GM18505 (cell line): ENCODE measurements around the gene CCDC9B.

Experiments used
- ATAC-seq: cut with Tn5 transposase; IDR thresholded peaks from one replicate; pipeline ENCODE4 v1.9.1; 2021; ENCODE audit not compliant: unreplicated experiment
- POLR2A ChIP-seq: IDR thresholded peaks from 4 replicates; pipeline ENCODE4 v1.6.1; 2011; ENCODE audit warnings: borderline replicate concordance; ENCODE audit not compliant: insufficient read depth, insufficient read length; ENCODE audit errors: extremely low read depth

The CCDC9B gene

GRCh38 chr15:40286061-40286532 is 54.6 kb downstream of the CCDC9B start:
- no peak for TF ChIP-seq POLR2A
- no peak for ATAC-seq

- no peak for TF ChIP-seq POLR2A
- ATAC-seq: no peak
Observed at GRCh38 chr15:40285554-40286011, 55.2 kb downstream of the CCDC9B start.

DNA sequence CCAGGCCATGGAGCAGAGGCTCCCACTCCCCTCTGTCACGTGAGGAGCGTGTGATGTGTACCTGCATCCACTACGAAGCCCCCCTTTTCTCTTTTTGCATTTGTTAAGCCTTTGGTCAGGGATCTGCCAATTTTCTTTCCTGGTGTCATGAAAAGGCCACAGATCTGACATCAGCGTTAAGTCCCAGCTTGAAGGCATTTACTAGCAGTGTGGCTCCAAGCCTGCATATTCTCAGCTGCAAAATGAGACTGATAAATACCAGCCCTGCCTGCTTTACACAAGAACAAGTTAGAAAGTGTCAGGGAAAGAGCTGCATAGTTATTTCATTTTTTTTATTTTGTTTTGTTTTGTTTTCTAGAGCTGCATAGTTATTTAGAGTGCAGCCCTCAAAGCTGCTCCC is 55.6 kb downstream of the CCDC9B start:
- no peak for ATAC-seq
- TF ChIP-seq POLR2A: no peak

DNA sequence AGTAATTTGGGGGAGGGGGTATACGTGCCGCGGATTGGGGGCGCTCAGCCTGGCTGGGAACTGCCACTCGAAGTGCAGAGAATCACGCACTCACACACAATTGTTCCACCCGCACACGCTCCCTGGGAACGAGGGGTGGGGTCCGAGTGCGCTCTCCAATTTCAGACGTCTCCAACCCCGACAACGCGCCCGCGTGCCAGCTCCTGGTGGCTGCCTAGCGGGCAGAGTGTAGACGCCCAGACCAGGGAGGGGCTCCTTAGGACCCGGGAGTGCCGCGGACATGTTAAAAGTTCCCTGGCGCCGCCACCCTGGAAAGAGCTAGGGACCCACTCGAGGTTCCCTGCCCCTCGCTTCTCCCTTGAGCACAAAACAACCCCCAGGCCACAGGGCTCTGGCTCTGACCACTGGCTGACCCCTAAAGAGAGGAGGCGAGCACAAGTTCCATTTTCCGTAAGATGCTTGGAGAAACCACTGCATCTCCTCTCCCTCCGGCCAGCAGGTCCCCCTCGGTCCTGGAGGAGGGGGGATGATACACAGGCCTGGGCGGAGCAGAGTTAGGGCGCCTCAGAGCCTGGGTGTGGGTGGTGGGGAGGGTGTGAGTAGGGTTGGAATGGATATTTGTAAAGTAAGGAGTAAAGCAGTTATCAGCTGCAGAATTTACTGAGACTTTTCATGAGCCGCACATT is 57.0 kb downstream of the CCDC9B start:
- ATAC-seq: no peak
- no peak for TF ChIP-seq POLR2A

- no peak for ATAC-seq
- TF ChIP-seq POLR2A: no peak
Observed at GRCh38 chr15:40282869-40283614, 57.7 kb downstream of the CCDC9B start, which contains the start of gene ANKRD63. Gene ANKRD63, minus strand, starts transcription at chr15:40283064. Its CDS starts 478 bp downstream, at chr15:40282586.

DNA sequence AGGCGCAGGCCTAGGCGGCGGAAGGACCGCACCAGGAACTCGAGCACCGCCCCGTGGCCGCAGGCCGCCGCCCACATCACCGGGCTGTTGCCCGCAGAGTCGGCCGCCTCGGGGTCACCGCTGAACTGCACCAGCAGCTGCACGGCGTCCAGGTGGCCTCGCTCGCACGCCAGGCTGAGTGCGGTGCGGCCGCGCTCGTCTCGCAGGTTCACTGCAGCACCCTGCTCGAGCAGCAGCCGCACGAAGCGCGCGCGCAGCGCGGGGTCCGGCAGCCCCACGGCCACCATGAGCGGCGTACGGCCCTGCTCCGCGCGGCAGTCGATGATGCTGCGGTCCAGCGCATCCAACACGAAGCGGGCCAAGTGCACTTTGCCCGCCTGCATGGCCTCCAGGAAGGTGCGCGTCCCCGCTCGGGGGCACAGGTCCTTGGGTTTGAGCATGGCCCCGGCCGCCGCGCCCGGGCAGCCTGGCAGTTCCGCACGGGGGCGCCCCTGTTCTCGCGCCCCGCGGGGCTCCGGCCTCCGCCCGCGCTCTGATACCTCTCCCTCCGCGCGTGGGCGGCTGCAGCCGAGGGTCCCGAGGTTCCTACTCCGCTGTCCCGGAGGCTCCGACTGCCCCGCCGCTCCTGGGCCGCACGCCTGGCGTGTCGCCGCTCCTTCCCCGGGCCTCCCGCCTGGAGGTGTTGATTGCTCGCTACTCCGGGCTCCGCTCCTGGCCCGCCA is 58.4 kb downstream of the CCDC9B start:
- no peak for ATAC-seq
- no peak for TF ChIP-seq POLR2A

- no peak for TF ChIP-seq POLR2A
- no peak for ATAC-seq
Observed at GRCh38 chr15:40281801-40282146, 59.0 kb downstream of the CCDC9B start.
